Karpas-422 (cell line): Measurements from ENCODE around the gene U2AF1L4. TPM values are rescaled to one million over a fixed set of nuclear protein-coding genes. Genes with fewer than 3 reads are reported as not detected.

Experiments used
- DNase-seq: peaks from one replicate; pipeline ENCODE4 v3.0.0-alpha.2; 2015
- H2AFZ ChIP-seq: fragments of 200-600 bp; sonication (generic); 2 replicates; pipeline ENCODE4 v1.6.1; 2014; ENCODE audit warnings: antibody characterized with exemption, low read length, mixed read lengths
- H3K27ac ChIP-seq: fragments of 200-600 bp; sonication (generic); 2 replicates; pipeline ENCODE4 v1.5.1; 2014; ENCODE audit warnings: mild to moderate bottlenecking, low read length, moderate library complexity
- H3K27me3 ChIP-seq: fragments of 200-600 bp; sonication (generic); 2 replicates; pipeline ENCODE4 v1.6.1; 2014; ENCODE audit warnings: low read length, mixed read lengths
- H3K36me3 ChIP-seq: fragments of 200-600 bp; sonication (generic); 2 replicates; pipeline ENCODE4 v1.6.1; 2014; ENCODE audit warnings: low read length, mixed read lengths; ENCODE audit not compliant: insufficient read depth
- H3K4me1 ChIP-seq: fragments of 200-600 bp; sonication (generic); 2 replicates; pipeline ENCODE4 v1.6.1; 2014; ENCODE audit warnings: mild to moderate bottlenecking, low read length, mixed read lengths
- H3K4me2 ChIP-seq: fragments of 200-600 bp; sonication (generic); 2 replicates; pipeline ENCODE4 v1.6.1; 2014; ENCODE audit warnings: low read length, low read depth, mild to moderate bottlenecking; ENCODE audit not compliant: poor library complexity, severe bottlenecking
- H3K4me3 ChIP-seq: fragments of 200-600 bp; sonication (generic); 2 replicates; pipeline ENCODE4 v1.5.1; 2014; ENCODE audit warnings: mild to moderate bottlenecking, antibody characterized with exemption, low read length, mixed read lengths
- H3K79me2 ChIP-seq: fragments of 200-600 bp; sonication (generic); 2 replicates; pipeline ENCODE4 v1.6.1; 2014; ENCODE audit warnings: mild to moderate bottlenecking, low read length, mixed read lengths
- H3K9ac ChIP-seq: fragments of 200-600 bp; sonication (generic); 2 replicates; pipeline ENCODE4 v1.6.0; 2014; ENCODE audit warnings: low read length
- H3K9me2 ChIP-seq: fragments of 200-600 bp; sonication (generic), shearing (Covaris generic); replicated peaks from 2 replicates; pipeline ENCODE4 v1.6.0; 2014; ENCODE audit warnings: mild to moderate bottlenecking, low read length, moderate library complexity; ENCODE audit not compliant: insufficient read depth
- H3K9me3 ChIP-seq: fragments of 300-700, 200-600 bp; sonication (generic); 2 replicates; pipeline ENCODE4 v1.6.1; 2014; ENCODE audit warnings: low read length, mixed read lengths
- H4K20me1 ChIP-seq: fragments of 200-600 bp; sonication (generic); 2 replicates; pipeline ENCODE4 v1.6.1; 2014; ENCODE audit warnings: mild to moderate bottlenecking, antibody characterized with exemption, low read length, low read depth; ENCODE audit not compliant: insufficient read depth
- total RNA-seq: library from RNA; depleted of rRNA; stranded (reverse); fragments of >200 nt; shearing (Covaris generic); gene quantifications from 2 replicates; pipeline ENCODE4 v1.2.3, GENCODE V29; 2014; ENCODE audit warnings: low replicate concordance

Gene U2AF1L4
- total RNA-seq, 1 experiment from 2014 or later: 50.4 TPM

DNA sequence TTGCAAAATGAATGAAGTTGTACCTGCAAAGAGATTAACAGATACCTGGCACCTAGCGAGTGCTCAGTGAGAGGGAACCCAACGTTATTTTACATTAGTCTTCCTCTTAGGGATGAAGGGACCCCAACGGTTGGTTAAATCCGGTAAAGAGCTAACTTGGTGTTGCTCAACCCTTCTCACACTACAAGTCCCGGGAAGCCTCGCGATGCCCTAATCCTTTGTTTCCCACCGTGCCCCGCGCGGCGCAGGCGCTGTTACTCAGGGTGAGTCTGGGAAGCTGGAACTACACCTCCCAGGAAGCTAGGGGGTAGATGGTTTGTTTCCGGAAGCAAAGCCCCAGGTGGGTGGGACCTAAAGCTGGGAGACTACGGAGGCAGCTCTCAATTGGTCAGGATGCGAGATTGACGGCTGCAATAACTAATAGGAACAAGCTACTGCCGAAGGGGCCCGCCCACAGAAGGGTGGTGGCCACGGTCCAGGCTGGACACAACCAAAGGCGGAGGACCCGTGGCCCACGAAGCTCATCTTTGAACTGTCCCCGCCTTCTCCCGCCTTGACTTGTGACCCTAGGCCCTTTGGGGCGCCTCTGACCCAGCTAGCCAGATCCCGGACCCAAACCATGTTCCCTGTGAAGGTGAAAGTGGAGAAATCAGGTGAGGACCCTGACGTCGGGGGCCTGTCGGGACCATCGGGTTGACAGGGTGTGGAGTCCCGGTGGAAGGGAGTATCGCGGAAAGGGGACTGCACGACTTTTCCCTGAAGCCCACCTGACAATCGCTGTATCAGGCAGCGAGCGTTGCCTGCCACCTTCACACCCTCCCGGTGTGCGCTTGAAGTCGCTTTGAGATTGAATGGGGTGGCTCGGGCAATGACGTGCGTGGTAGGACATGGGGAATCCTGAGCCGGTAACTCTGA is 3.1 kb upstream of the U2AF1L4 start, which contains the start of gene LIN37:
Gene LIN37 (plus strand): TSS at position 471 of the 915 bp plus-strand sequence. CDS start 149 bp downstream, at position 620.
- Histone ChIP-seq H4K20me1 (no peaks in the 10 kb centered on the region), H3K36me3 (no peaks in the 10 kb centered on the region), H3K4me2 (peak within 1 kb of the TSS; percentile 95), H3K79me2 (peaks cover 38% of the 10 kb centered on the region), H3K27me3 (no peaks in the 10 kb centered on the region), H3K9me2 (no peaks in the 10 kb centered on the region), H3K9ac (peak within 1 kb of the TSS; percentile 83), H3K4me3 (peak within 1 kb of the TSS; percentile 87), H2AFZ (peak within 1 kb of the TSS; percentile 73), H3K4me1 (peaks cover 42% of the 10 kb centered on the region), H3K27ac (no peak within 1 kb of the TSS), H3K9me3 (no peaks in the 10 kb centered on the region)
- DNase-seq: peak; percentile 99

GRCh38 chr19:35746531-35746930 is 1.3 kb upstream of the U2AF1L4 start:
- Histone ChIP-seq H3K27me3 (no peaks in the 10 kb centered on the region), H3K27ac (no peak overlapping the region), H3K36me3 (no peaks in the 10 kb centered on the region), H4K20me1 (no peaks in the 10 kb centered on the region), H3K4me3 (peak overlapping the region; percentile 84), H3K4me1 (peaks cover 56% of the 10 kb centered on the region), H3K9ac (peak overlapping the region; percentile 85), H3K9me2 (no peaks in the 10 kb centered on the region), H3K79me2 (peaks cover 38% of the 10 kb centered on the region), H3K4me2 (peak overlapping the region; percentile 98), H2AFZ (no peak overlapping the region), H3K9me3 (no peaks in the 10 kb centered on the region)
- no peak for DNase-seq

- peak overlapping the region; percentile 85 for H3K9ac ChIP-seq
- peaks cover 60% of the 10 kb centered on the region for H3K4me1 ChIP-seq
- peak overlapping the region; percentile 84 for H3K4me3 ChIP-seq
Observed at GRCh38 chr19:35746087-35746462, 857 bp upstream of the U2AF1L4 start.

DNA sequence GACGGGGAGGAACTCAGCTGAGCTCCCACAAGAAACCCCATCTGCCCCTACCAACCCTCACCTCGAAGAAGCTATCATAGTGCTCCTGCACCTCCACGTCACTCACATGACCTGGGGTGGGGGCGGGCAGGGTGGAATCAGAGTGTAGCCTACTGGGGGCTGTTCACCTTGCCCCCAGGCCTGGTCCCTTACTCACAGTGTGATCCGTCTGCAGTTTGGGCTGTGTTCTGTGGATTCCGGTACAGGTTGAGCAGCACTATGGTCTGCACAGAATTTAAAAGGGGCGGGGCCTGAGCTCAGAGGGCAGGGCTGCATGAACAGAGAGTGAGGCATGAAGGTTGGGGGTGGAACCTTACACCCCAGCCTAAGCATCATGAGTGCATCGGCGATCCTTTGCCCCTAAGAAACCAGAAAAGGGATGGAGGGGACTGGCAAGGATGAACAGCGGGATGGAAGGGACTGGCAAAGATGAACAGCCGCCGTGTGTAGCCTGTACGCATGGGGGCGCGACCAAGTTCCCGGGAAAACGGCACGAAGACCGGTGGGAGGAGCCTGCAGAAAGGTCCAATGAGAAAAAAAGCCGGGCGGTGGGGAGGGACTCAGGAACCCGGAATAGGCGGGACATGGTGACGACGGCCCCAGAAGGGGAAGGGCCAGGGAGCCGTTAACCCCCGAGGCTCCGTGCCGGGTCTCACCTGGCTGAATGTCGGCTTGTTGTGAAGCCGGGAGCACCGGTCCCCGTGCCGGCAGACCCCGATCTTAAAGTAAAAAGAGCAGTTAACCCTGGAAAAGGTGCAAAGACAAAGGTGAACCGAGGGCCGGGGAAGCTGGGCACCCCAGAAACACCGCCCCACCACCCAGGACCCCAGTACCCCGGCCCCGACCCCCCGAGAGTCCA is 539 bp downstream of the U2AF1L4 start:
- peak overlapping the region; percentile 86 for H3K9ac ChIP-seq
- DNase-seq: peak; percentile 98
- peak overlapping the region; percentile 85 for H3K27ac ChIP-seq
- no peaks in the 10 kb centered on the region for H3K9me3 ChIP-seq
- H3K4me1 ChIP-seq: peaks cover 63% of the 10 kb centered on the region
- peaks cover 29% of the 10 kb centered on the region for H3K79me2 ChIP-seq
- H3K27me3 ChIP-seq: no peaks in the 10 kb centered on the region
- H3K4me3 ChIP-seq: peak overlapping the region; percentile 84
- no peaks in the 10 kb centered on the region for H4K20me1 ChIP-seq
- peak overlapping the region; percentile 58; the same call in 1 of the 2 replicates for H2AFZ ChIP-seq
- H3K9me2 ChIP-seq: no peaks in the 10 kb centered on the region
- H3K36me3 ChIP-seq: no peaks in the 10 kb centered on the region
- peak overlapping the region; percentile 98 for H3K4me2 ChIP-seq

More at GRCh38 chr19:35746087-35746462, 857 bp upstream of the U2AF1L4 start:
- Histone ChIP-seq H3K9me3 (no peaks in the 10 kb centered on the region), H4K20me1 (no peaks in the 10 kb centered on the region), H3K9me2 (no peaks in the 10 kb centered on the region), H3K27me3 (no peaks in the 10 kb centered on the region), H2AFZ (no peak overlapping the region), H3K4me2 (peak overlapping the region; percentile 98), H3K36me3 (no peaks in the 10 kb centered on the region), H3K79me2 (peaks cover 38% of the 10 kb centered on the region), H3K27ac (no peak overlapping the region)
- DNase-seq: no peak

DNA sequence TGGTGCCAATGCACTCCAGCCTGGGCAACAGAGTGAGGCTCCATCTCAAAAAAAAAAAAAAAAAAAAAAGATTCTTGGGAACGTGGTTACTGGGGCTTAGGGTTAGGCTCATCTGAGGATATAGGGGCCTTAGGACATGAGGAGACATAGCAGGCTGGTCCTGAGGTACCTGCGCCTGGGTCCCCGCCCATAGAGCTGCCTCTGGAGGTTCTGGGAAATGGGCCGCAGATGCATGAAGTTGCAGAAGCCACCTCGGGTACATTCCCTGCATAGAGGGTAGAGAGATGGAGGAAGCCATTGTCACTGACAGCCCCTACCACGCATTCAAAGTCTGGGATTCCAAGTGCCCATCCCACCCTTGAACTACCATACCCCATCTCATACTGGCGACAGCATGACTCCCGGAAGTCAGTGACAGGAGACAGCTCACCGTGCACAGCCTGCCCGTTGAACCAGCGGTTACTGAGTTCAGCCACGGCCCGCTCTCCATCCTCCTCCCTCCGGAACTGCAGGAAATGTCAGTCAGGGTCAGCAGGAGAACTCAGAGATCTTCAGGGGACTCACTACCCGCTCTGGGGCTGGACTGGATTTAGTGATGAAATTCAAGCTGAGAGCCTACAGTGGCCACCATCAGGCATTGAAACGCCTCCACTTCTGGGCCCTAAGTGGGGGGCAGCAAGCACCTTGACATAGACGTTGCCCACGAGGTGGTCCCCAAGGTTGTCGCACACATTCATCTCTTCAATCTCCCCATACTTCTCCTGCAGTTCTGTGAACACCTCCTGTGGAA is 1.4 kb downstream of the U2AF1L4 start:
- Histone ChIP-seq H3K9me2 (no peaks in the 10 kb centered on the region), H3K4me3 (peak overlapping the region; percentile 84), H2AFZ (no peak overlapping the region), H3K4me2 (peak overlapping the region; percentile 98), H3K27ac (no peak overlapping the region), H3K4me1 (peaks cover 59% of the 10 kb centered on the region), H4K20me1 (no peaks in the 10 kb centered on the region), H3K9me3 (no peaks in the 10 kb centered on the region), H3K27me3 (no peaks in the 10 kb centered on the region), H3K9ac (peak overlapping the region; percentile 86), H3K79me2 (peaks cover 24% of the 10 kb centered on the region), H3K36me3 (no peaks in the 10 kb centered on the region)
- no peak for DNase-seq

GRCh38 chr19:35742121-35742724 is 3.0 kb downstream of the U2AF1L4 start, which contains the start of gene IGFLR1:
Gene IGFLR1, minus strand, starts transcription at chr19:35742452. Its CDS starts 1,272 bp downstream, at chr19:35741180.
- Histone ChIP-seq H3K9me3 (no peaks in the 10 kb centered on the region), H3K36me3 (no peaks in the 10 kb centered on the region), H3K9ac (peak within 1 kb of the TSS; percentile 74), H3K79me2 (peaks cover 20% of the 10 kb centered on the region), H3K27ac (peak within 1 kb of the TSS; percentile 58), H4K20me1 (no peaks in the 10 kb centered on the region), H3K4me1 (peaks cover 51% of the 10 kb centered on the region), H3K4me2 (peak within 1 kb of the TSS; percentile 94), H3K27me3 (no peaks in the 10 kb centered on the region), H2AFZ (peak within 1 kb of the TSS; percentile 45; the same call in 1 of the 2 replicates), H3K9me2 (no peaks in the 10 kb centered on the region), H3K4me3 (peak within 1 kb of the TSS; percentile 38; the same call in 1 of the 2 replicates)
- DNase-seq: peak; percentile 66

- H3K27ac ChIP-seq: peak overlapping the region; percentile 74
- H3K9me2 ChIP-seq: no peaks in the 10 kb centered on the region
- no peak overlapping the region for H2AFZ ChIP-seq
- H3K4me2 ChIP-seq: peak overlapping the region; percentile 94
- peak overlapping the region; percentile 90 for H3K4me3 ChIP-seq
- no peaks in the 10 kb centered on the region for H4K20me1 ChIP-seq
- H3K9ac ChIP-seq: peak overlapping the region; percentile 74
- no peaks in the 10 kb centered on the region for H3K27me3 ChIP-seq
- H3K79me2 ChIP-seq: peaks cover 12% of the 10 kb centered on the region
- DNase-seq: no peak
- H3K36me3 ChIP-seq: no peaks in the 10 kb centered on the region
- no peaks in the 10 kb centered on the region for H3K9me3 ChIP-seq
- H3K4me1 ChIP-seq: peaks cover 42% of the 10 kb centered on the region
Observed at GRCh38 chr19:35741203-35741515, 4.1 kb downstream of the U2AF1L4 start.
